ENCODE measurements around the gene GNE.

DNA sequence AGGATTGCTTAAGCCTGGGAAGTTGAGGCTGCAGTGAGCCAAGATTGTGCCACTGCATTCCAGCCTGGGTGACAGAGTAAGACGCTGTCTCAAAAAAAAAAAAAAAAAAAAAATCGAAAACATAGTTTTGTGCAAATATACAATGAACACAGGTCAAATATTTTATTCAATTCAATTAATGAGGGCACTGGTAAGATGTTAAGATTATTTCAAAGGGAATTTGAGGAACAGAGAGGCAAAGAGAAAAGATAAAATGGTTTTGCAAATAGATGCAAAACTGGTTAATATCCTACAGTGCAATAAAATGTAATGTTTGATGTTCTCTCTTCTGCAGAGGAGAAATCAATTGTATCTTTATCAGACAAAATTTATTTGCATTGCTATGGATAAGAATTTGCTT lies 39.5 kb upstream of the GNE start:
- no peak for TF ChIP-seq CTCF (conservative IDR thresholded peaks at IDR 0.05; ENCODE audit: low read depth, low read length)
- TF ChIP-seq EZH2 (IDR thresholded peaks at IDR 0.05; ENCODE audit: low read length, unreplicated experiment), result no peak
- TF ChIP-seq EZH2phosphoT487 (IDR thresholded peaks at IDR 0.05; ENCODE audit: borderline replicate concordance, low read length), result no peak

Measured in PC-3 (cell line).